Fibroblast of the conjunctiva (primary cell): Measurements from ENCODE around the gene TLR9.

Experiments
- DNase-seq: peaks from one replicate; pipeline ENCODE4 v3.0.0-alpha.2; 2010; ENCODE audit warnings: low read depth

Gene TLR9

GRCh38 chr3:52217409-52217805 lies 8.0 kb downstream of the TLR9 start:
- DNase-seq, result no peak

- peak; percentile 63 for DNase-seq
These were observed 8.6 kb downstream of the TLR9 start for GRCh38 chr3:52216585-52217408.

- DNase-seq, result no peak
These were observed 10.1 kb downstream of the TLR9 start for GRCh38 chr3:52215351-52215750.

GRCh38 chr3:52213901-52214300 lies 11.5 kb downstream of the TLR9 start:
- DNase-seq, result no peak

GRCh38 chr3:52213005-52213404 lies 12.4 kb downstream of the TLR9 start:
- DNase-seq, result no peak

GRCh38 chr3:52211268-52211891 lies 14.1 kb downstream of the TLR9 start:
- no peak for DNase-seq

- DNase-seq, result no peak
These were observed 14.8 kb downstream of the TLR9 start for GRCh38 chr3:52210550-52211046.

- DNase-seq, result no peak
These were observed 15.4 kb downstream of the TLR9 start for GRCh38 chr3:52210037-52210436.

GRCh38 chr3:52208556-52208955 lies 16.9 kb downstream of the TLR9 start:
- DNase-seq, result no peak

GRCh38 chr3:52205727-52206372 lies 19.6 kb downstream of the TLR9 start:
- no peak for DNase-seq

GRCh38 chr3:52204337-52205073 lies 20.9 kb downstream of the TLR9 start:
- no peak for DNase-seq

- DNase-seq, result no peak
These were observed 21.7 kb downstream of the TLR9 start for GRCh38 chr3:52203701-52204100.

- DNase-seq, result no peak
These were observed 22.9 kb downstream of the TLR9 start for GRCh38 chr3:52202384-52203077.

- no peak for DNase-seq
These were observed 24.3 kb downstream of the TLR9 start for GRCh38 chr3:52200981-52201679.

- no peak for DNase-seq
These were observed 26.5 kb downstream of the TLR9 start for GRCh38 chr3:52198643-52199608.

GRCh38 chr3:52197842-52198625 lies 27.4 kb downstream of the TLR9 start, which contains the start of gene ALAS1:
Gene ALAS1 (plus strand): TSS chr3:52198160. CDS start chr3:52199242, 1,082 bp downstream.
- peak; percentile 81 for DNase-seq

GRCh38 chr3:52197499-52197841 lies 28.0 kb downstream of the TLR9 start:
- no peak for DNase-seq

GRCh38 chr3:52196977-52197376 lies 28.5 kb downstream of the TLR9 start:
- no peak for DNase-seq

- peak; percentile 18 for DNase-seq
These were observed 29.6 kb downstream of the TLR9 start for GRCh38 chr3:52195823-52196331.
